Transverse colon (tissue), 4 donors: ENCODE measurements around the gene RALGAPA2.

Source experiments
- CTCF ChIP-seq, 5 experiments: fragments of 200-600 bp in 3 of 5; fragments of 450-650 bp in 2 of 5; sonication (generic) in 3 of 5; IDR thresholded peaks; 1 replicate in 2 of 5; 2 replicates in 3 of 5; pipeline ENCODE4 v1.5.1; 2016 to 2017; ENCODE audit warnings: antibody characterized with exemption in 5 of 5, inconsistent platforms in 3 of 5, mild to moderate bottlenecking in 2 of 5, moderate library complexity in 1 of 5
- EP300 ChIP-seq: sonication (generic); formaldehyde crosslinking; IDR thresholded peaks from one replicate; pipeline ENCODE4 v1.6.1; 2017; ENCODE audit warnings: antibody characterized with exemption, low read depth
- POLR2A ChIP-seq: fragments of 450-650 bp; IDR thresholded peaks from one replicate; pipeline ENCODE4 v1.6.1; 2016; ENCODE audit warnings: antibody characterized with exemption, mild to moderate bottlenecking, moderate library complexity
- POLR2AphosphoS5 ChIP-seq, 3 donors: sonication (generic); formaldehyde crosslinking; IDR thresholded peaks; one replicate each; pipeline ENCODE4 v1.6.1; 2016; ENCODE audit warnings: antibody characterized with exemption in 3 of 3

DNA sequence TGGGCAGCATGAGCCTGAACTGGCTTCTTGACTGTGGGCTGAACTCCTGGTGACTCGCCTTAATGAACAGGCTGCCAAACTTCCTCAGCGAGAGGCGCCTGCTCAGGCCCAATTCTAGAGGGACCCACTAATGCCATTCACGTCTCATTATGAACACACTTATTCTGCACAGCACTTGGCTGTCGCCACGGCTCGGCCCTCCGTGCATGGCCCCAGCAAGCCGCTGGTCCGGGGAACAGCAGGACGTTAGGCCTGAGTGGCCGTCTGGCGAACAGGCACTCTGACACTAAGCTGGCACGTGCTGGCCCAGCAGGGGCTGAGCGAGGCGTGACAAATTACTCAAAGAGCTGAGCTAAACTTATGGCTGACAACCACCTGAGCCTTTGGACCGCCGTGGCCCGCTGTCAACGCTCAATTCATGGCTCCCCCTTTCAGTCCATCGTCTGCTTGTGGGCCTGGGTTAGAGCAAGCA, 298.6 kb downstream of the RALGAPA2 start:
- no peak for TF ChIP-seq POLR2AphosphoS5 (IDR thresholded peaks at IDR 0.05)
- TF ChIP-seq CTCF (IDR thresholded peaks at IDR 0.05), result no peak
- TF ChIP-seq POLR2A, result no peak
- no peak for TF ChIP-seq EP300
